Stimulated activated CD8-positive, alpha-beta memory T cell treated with anti-CD3 and anti-CD28 coated beads, Interleukin-12 subunit alpha, Interleukin-12 subunit beta, amount 100 ng/mL, for 4 hours (primary cell): ENCODE results near the gene GIMAP1.

Experiments used
- DNase-seq: peaks from one replicate; pipeline ENCODE4 v3.0.0-alpha.2; 2020; ENCODE audit warnings: low read depth

Gene GIMAP1

GRCh38 chr7:150748376-150748775 is 32.0 kb downstream of the GIMAP1 start:
- DNase-seq, result no peak

GRCh38 chr7:150751702-150752101 is 35.3 kb downstream of the GIMAP1 start:
- DNase-seq, result no peak

- DNase-seq, result no peak
Measured at GRCh38 chr7:150753239-150753638, 36.8 kb downstream of the GIMAP1 start.

- DNase-seq, result no peak
Measured at GRCh38 chr7:150753826-150754603, 37.6 kb downstream of the GIMAP1 start.

- DNase-seq, result no peak
Measured at GRCh38 chr7:150754951-150755350, 38.5 kb downstream of the GIMAP1 start.

GRCh38 chr7:150755473-150756099 is 39.2 kb downstream of the GIMAP1 start:
- peak; percentile 55 for DNase-seq

GRCh38 chr7:150756166-150756565 is 39.8 kb downstream of the GIMAP1 start:
- DNase-seq, result no peak

GRCh38 chr7:150756858-150757257 is 40.4 kb downstream of the GIMAP1 start:
- DNase-seq, result no peak

- DNase-seq, result no peak
Measured at GRCh38 chr7:150759479-150759878, 43.1 kb downstream of the GIMAP1 start.

GRCh38 chr7:150766334-150766709 is 49.9 kb downstream of the GIMAP1 start:
- no peak for DNase-seq

- DNase-seq, result no peak
Measured at GRCh38 chr7:150769768-150770167, 53.4 kb downstream of the GIMAP1 start.
